Adipocyte (in vitro differentiated cells): ENCODE measurements around the gene MRAS.

Experiments
- DNase-seq: peaks from one replicate; pipeline ENCODE4 v3.0.0-alpha.2; 2015; ENCODE audit warnings: low read depth
- H3K27me3 ChIP-seq: replicated peaks from 2 replicates; pipeline ENCODE4 v1.7.0; 2013; ENCODE audit warnings: mild to moderate bottlenecking, low read length, moderate library complexity; ENCODE audit not compliant: control insufficient read depth, insufficient read depth
- H3K36me3 ChIP-seq: 2 replicates; pipeline ENCODE4 v1.7.0; 2013; ENCODE audit warnings: low read length, mild to moderate bottlenecking, moderate library complexity; ENCODE audit not compliant: control insufficient read depth, insufficient read depth, severe bottlenecking
- H3K4me1 ChIP-seq: 2 replicates; pipeline ENCODE4 v1.7.0; 2013; ENCODE audit warnings: mild to moderate bottlenecking, low read length, moderate library complexity; ENCODE audit not compliant: control insufficient read depth, insufficient read depth
- H3K4me3 ChIP-seq: 2 replicates; pipeline ENCODE4 v1.7.0; 2013; ENCODE audit warnings: mild to moderate bottlenecking, low read length, moderate library complexity
- H3K9ac ChIP-seq: 2 replicates; pipeline ENCODE4 v1.7.0; 2013; ENCODE audit warnings: mild to moderate bottlenecking, low read length, moderate library complexity
- H3K9me3 ChIP-seq: 2 replicates; pipeline ENCODE4 v1.7.0; 2013; ENCODE audit warnings: mild to moderate bottlenecking, low read length, moderate library complexity; ENCODE audit not compliant: control insufficient read depth

The MRAS gene

DNA sequence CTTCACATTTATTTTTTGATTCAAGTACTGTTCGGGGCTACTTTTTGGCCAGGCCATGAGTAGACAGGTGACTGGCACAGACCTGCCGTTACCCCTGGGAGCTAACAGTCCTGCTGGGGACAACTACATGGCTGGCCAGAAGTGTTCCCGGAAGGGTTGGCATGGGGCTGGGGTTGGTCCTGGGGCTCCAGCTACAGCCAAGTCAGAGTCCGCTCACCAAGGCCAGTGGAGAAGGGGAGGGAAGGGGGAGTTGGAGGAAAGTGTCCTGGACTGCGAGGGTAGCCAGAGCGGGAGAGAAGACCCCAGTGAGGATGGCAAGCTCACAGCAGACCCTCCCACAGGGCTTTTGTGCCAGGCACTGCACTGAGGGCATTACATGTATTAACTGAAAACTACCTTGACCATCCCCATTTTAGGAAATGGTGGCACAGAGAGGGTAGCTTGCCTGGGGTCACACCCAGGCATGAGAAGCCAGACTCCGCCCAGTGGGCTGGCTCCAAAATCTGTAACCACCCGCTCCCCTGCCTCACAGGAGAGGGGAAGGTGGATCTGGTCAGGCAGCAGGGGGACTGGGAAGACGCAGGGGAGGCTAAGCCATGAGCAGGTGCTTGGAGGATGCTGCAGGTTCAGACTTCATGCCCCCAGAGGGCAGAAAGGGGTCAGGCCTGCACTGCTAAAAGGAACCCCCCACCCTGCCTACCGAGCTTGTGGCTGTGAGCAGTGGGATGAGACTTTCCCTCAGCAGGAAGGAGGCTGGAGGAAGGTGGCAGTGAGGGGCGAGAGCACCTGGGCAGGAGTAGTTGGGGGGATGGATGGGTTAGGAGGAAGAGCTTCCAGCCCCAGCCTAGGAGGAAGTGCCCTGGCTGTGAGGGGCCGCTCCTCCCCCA lies 47.7 kb downstream of the MRAS start:
- H3K9me3 ChIP-seq: no peaks in the 10 kb centered on the region
- no peak overlapping the region for H3K9ac ChIP-seq
- H3K27me3 ChIP-seq: no peaks in the 10 kb centered on the region
- H3K4me3 ChIP-seq: no peak overlapping the region
- H3K36me3 ChIP-seq: peaks cover 54% of the 10 kb centered on the region
- peaks cover 5% of the 10 kb centered on the region for H3K4me1 ChIP-seq
- no peak for DNase-seq

DNA sequence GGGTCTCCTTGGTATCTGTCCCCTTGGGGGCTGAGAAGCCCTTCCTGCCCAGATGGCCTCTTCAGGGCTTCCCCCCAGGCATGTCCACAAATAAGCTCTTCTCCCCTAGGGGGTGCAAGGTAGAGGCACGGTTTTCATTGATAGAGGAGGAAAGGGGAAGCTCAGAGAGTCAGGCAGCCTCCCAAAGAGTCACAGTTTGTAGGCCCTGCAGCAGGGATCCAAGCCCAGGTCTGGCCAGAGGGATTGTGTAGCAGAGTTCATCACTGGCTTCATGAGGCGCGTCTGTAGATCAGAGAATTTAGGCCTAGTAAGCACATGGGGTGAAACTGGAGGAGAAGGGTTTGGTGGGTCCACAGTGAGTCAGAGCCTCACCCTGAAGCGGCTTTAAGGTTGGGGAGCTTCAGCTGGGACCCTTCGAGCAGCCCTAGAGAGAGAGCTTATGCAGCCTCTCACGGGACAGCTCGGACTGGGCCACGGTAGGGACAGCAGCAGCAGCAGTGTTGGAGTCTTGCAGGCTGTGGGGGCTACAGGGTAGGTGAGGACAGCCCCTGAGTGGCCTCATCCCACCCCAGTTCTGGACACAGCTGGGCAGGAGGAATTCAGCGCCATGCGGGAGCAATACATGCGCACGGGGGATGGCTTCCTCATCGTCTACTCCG lies 48.5 kb downstream of the MRAS start:
- Histone ChIP-seq H3K27me3 (no peaks in the 10 kb centered on the region), H3K36me3 (peaks cover 62% of the 10 kb centered on the region), H3K9me3 (no peaks in the 10 kb centered on the region), H3K4me3 (no peak overlapping the region), H3K9ac (no peak overlapping the region), H3K4me1 (no peaks in the 10 kb centered on the region)
- DNase-seq: no peak

DNA sequence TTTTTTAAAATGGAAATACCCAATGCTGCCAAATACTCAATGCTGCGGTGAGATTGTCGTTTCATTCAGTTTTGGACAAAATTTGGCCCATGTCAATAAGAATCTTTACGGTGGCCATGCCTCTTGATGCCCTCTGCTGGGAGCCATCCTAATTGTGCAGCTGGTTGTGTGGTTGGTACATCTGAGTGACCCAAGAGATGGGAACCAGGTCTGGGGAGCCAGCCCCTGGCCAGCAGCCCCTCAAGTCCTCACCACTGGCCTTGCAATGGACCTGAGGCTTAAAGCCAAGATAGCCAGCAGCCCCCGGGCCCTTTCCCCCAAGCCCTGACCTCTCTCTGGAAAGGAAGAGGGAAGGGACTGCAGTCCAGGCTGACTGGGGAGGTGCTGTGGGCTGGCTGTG lies 49.6 kb downstream of the MRAS start:
- Histone ChIP-seq H3K4me1 (no peaks in the 10 kb centered on the region), H3K9ac (no peak overlapping the region), H3K36me3 (peaks cover 73% of the 10 kb centered on the region), H3K27me3 (no peaks in the 10 kb centered on the region), H3K4me3 (no peak overlapping the region), H3K9me3 (no peaks in the 10 kb centered on the region)
- DNase-seq: no peak

DNA sequence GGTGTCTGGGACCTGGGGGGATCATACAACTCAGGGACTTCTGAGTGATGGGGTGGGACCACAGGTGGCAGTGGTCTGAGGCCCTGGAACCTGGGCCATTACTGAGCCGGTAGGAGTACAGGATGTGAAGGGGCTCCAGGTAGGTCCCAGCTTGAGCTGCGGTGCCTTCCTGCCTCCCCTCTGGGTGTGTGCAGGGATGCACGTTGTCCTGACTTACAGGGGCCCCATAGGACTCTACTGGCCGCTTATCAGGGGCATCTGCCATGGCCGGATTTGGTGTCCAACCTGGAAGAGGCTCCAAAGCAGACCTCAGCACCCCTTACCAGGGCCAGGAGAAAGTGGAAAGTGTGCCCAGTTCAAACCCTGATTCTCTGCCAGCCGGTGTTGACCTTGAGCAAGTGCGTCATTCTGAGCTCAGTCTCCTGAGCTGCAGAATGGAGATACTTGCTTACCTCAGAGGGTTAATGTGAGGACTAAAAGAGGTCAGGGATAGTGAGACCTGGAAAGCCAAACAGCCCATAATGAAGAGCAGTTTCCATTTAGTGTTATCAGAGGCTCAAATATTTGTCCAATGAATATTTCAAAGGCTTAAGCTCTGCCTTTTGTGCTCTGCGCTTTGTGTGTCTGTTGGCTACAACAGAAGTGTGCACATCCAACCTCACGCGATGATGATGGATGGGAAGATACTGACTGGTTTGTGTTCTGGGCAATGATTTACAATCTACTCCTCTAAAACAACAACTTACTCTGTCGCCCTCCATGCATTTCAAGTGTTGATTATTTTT lies 50.6 kb downstream of the MRAS start:
- peaks cover 83% of the 10 kb centered on the region for H3K36me3 ChIP-seq
- DNase-seq: no peak
- no peak overlapping the region for H3K4me3 ChIP-seq

DNA sequence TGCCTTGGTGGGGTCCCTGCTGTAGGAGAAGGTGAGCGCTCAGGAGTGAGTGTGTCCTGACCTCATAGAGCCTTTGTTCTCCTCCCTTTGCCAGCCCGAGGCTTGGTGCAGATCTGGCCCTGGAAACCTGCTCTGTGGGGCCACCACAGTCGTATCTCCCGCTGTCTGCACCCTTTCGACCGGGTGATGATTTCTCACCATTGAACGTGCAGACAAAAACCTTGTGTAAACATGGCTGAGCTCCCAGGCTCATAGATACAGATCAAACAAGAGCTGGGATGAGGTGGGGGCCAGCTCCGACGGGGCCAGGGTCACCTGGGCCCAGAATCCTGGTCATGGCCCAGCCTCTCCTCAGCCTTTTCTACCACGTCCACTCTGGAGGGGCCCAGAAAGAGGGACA lies 51.4 kb downstream of the MRAS start:
- no peak for DNase-seq
- H3K27me3 ChIP-seq: no peaks in the 10 kb centered on the region
- no peaks in the 10 kb centered on the region for H3K9me3 ChIP-seq
- no peak overlapping the region for H3K4me3 ChIP-seq
- no peaks in the 10 kb centered on the region for H3K4me1 ChIP-seq
- no peak overlapping the region for H3K9ac ChIP-seq
- peaks cover 85% of the 10 kb centered on the region for H3K36me3 ChIP-seq

More for the DNA sequence above, 50.6 kb downstream of the MRAS start:
- no peaks in the 10 kb centered on the region for H3K9me3 ChIP-seq
- no peaks in the 10 kb centered on the region for H3K4me1 ChIP-seq
- no peak overlapping the region for H3K9ac ChIP-seq
- H3K27me3 ChIP-seq: no peaks in the 10 kb centered on the region

DNA sequence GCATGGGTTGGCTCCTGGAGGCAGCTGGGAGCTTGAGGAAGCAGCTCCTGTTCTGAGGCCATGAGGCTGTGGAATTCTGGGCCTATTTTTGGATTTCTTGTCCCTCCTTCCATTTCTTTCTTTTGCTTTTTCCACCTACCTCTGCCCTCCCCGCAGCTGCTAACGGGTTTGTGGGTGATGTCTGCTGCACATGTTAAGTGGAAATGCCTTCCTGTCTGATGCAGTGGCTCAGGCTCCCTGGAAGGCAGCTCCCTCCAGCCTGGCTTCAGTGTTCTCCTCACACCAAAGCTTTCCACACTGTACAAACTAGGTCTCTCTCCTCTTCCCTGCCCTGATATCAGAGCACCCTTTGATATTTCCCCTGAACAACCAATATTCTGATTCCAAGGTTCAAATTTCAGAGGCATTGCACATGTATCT lies 52.3 kb downstream of the MRAS start:
- no peaks in the 10 kb centered on the region for H3K4me1 ChIP-seq
- H3K9ac ChIP-seq: no peak overlapping the region

GRCh38 chr3:138401834-138402233 lies 53.5 kb downstream of the MRAS start:
- H3K27me3 ChIP-seq: no peaks in the 10 kb centered on the region
- no peak overlapping the region for H3K9ac ChIP-seq
- no peak overlapping the region for H3K4me3 ChIP-seq
- no peaks in the 10 kb centered on the region for H3K9me3 ChIP-seq
- H3K4me1 ChIP-seq: no peaks in the 10 kb centered on the region
- H3K36me3 ChIP-seq: peaks cover 92% of the 10 kb centered on the region
- DNase-seq: no peak

More for the DNA sequence above, 52.3 kb downstream of the MRAS start:
- no peaks in the 10 kb centered on the region for H3K9me3 ChIP-seq
- DNase-seq: no peak
- peaks cover 88% of the 10 kb centered on the region for H3K36me3 ChIP-seq
- H3K4me3 ChIP-seq: no peak overlapping the region
- no peaks in the 10 kb centered on the region for H3K27me3 ChIP-seq

- Histone ChIP-seq H3K9ac (no peak overlapping the region), H3K4me1 (no peaks in the 10 kb centered on the region), H3K36me3 (peaks cover 71% of the 10 kb centered on the region), H3K27me3 (no peaks in the 10 kb centered on the region), H3K4me3 (no peak overlapping the region), H3K9me3 (no peaks in the 10 kb centered on the region)
- no peak for DNase-seq
These were observed 55.7 kb downstream of the MRAS start for GRCh38 chr3:138404121-138404520.

GRCh38 chr3:138405001-138405400 lies 56.6 kb downstream of the MRAS start:
- H3K36me3 ChIP-seq: peaks cover 62% of the 10 kb centered on the region
- DNase-seq: no peak

GRCh38 chr3:138405486-138405885 lies 57.1 kb downstream of the MRAS start:
- no peaks in the 10 kb centered on the region for H3K4me1 ChIP-seq
- no peak overlapping the region for H3K4me3 ChIP-seq
- no peak overlapping the region for H3K9ac ChIP-seq
- peaks cover 57% of the 10 kb centered on the region for H3K36me3 ChIP-seq
- DNase-seq: no peak
- H3K27me3 ChIP-seq: no peaks in the 10 kb centered on the region
- no peaks in the 10 kb centered on the region for H3K9me3 ChIP-seq

More at GRCh38 chr3:138405001-138405400, 56.6 kb downstream of the MRAS start:
- no peaks in the 10 kb centered on the region for H3K27me3 ChIP-seq
- H3K4me1 ChIP-seq: no peaks in the 10 kb centered on the region
- no peak overlapping the region for H3K9ac ChIP-seq
- H3K9me3 ChIP-seq: no peaks in the 10 kb centered on the region
- no peak overlapping the region for H3K4me3 ChIP-seq

- DNase-seq: no peak
- Histone ChIP-seq H3K36me3 (peaks cover 46% of the 10 kb centered on the region), H3K4me1 (no peaks in the 10 kb centered on the region), H3K4me3 (no peak overlapping the region), H3K9ac (no peak overlapping the region), H3K9me3 (no peaks in the 10 kb centered on the region), H3K27me3 (no peaks in the 10 kb centered on the region)
These were observed 58.2 kb downstream of the MRAS start for GRCh38 chr3:138406606-138407005.
